ENCODE measurements around the gene CDCA3. TPM values are rescaled to one million over a fixed set of nuclear protein-coding genes. Genes with fewer than 3 reads are reported as not detected.

The CDCA3 gene
- total RNA-seq, 1 donor from 2014 or later = 3.2 TPM

DNA sequence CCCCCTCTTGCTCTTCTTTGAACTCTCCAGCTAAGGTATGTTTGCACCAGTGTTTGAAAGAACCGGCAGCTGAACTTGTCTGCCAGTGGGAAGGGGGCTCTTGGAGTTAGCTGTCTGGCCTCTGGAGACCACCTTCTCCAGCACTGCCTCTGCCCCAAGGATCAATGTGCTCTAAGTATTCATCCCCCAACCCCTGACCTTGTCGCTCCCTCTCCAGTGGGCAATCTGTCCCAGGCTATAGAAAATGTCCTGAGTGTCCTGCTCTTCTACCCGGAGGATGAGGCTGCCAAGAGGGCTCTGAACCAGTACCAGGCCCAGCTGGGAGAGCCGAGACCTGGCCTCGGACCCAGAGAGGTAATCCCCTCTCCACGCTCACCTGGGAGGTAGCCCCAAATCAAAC lies 20.1 kb downstream of the CDCA3 start:
- H3K9me3 Mint-ChIP-seq (ENCODE audit: unreplicated experiment) = no peaks in the 10 kb centered on the region
- Histone ChIP-seq H3K79me2 (ENCODE audit: insufficient read depth, low read length) (peaks cover 29% of the 10 kb centered on the region), H4K20me1 (ENCODE audit: insufficient read depth, low read length) (peaks cover 19% of the 10 kb centered on the region), H2AFZ (ENCODE audit: low read depth, low read length) (no peak overlapping the region), H3K4me3 (ENCODE audit: insufficient read depth, low read depth, low read length) (no peak overlapping the region), H3K36me3 (ENCODE audit: insufficient read depth, low read length) (peaks cover 18% of the 10 kb centered on the region), H3K4me2 (ENCODE audit: low read length) (no peak overlapping the region), H3K4me1 (ENCODE audit: insufficient read depth, low read length) (peaks cover 14% of the 10 kb centered on the region), H3K27ac (ENCODE audit: low read depth, low read length) (no peak overlapping the region), H3K9ac (ENCODE audit: low read length) (no peak overlapping the region), H3K27me3 (ENCODE audit: insufficient read depth, low read length) (no peaks in the 10 kb centered on the region), H3K9me3 (ENCODE audit: insufficient read depth, low read depth, low read length) (no peaks in the 10 kb centered on the region)
- peaks cover 5% of the 10 kb centered on the region for H3K4me1 Mint-ChIP-seq (ENCODE audit: low read depth, unreplicated experiment)
- no peaks in the 10 kb centered on the region for H3K27me3 Mint-ChIP-seq (ENCODE audit: low read depth, unreplicated experiment)
- DNase-seq (ENCODE audit: low read depth) (no peak), FAIRE-seq (no peak)
- peaks cover 5% of the 10 kb centered on the region for H3K36me3 Mint-ChIP-seq (ENCODE audit: low read depth, unreplicated experiment)
- H3K27ac Mint-ChIP-seq (ENCODE audit: unreplicated experiment) = no peak overlapping the region
- TF ChIP-seq EZH2 (IDR thresholded peaks at IDR 0.05; ENCODE audit: insufficient read depth, low read length) (no peak), CTCF (IDR thresholded peaks at IDR 0.05; ENCODE audit: insufficient read depth, low read depth, low read length) (no peak)
- H3K4me3 Mint-ChIP-seq (ENCODE audit: unreplicated experiment) = peak overlapping the region; percentile 72

DNA sequence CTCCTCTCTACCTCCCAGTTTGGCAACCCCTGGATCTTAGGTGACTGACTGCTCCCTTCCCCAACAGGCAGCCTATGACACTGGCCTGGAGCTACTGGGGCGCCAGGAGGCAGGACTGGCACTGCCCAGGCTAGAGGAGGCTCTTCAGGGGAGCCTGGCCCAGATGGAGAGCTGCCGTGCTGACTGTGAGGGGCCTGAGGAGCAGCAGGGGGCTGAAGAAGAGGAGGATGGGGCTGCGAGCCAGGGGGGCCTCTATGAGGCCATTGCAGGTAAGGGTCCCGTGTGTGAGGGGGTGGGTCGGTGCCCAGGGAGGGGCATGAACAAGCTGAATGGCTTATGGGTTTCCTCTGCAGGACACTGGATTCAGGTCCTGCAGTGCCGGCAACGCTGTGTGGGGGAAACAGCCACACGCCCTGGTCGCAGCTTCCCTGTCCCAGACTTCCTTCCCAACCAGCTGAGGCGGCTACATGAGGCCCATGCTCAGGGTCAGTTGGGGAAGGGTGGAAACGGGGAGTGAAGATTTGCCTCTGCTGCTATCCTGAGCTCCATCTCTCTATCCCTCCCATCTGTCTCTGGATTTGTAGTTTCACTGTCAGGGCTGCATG lies 20.7 kb downstream of the CDCA3 start:
- H2AFZ ChIP-seq (ENCODE audit: low read depth, low read length) = no peak overlapping the region
- H3K36me3 Mint-ChIP-seq (ENCODE audit: low read depth, unreplicated experiment) = peaks cover 5% of the 10 kb centered on the region
- FAIRE-seq (no peak), DNase-seq (ENCODE audit: low read depth) (no peak)
- no peaks in the 10 kb centered on the region for H3K9me3 ChIP-seq (ENCODE audit: insufficient read depth, low read depth, low read length)
- H3K27ac Mint-ChIP-seq (ENCODE audit: unreplicated experiment) = peak overlapping the region; percentile 69
- H3K4me2 ChIP-seq (ENCODE audit: low read length) = peak overlapping the region; percentile 85
- H3K4me1 Mint-ChIP-seq (ENCODE audit: low read depth, unreplicated experiment) = peaks cover 7% of the 10 kb centered on the region
- no peak overlapping the region for H3K27ac ChIP-seq (ENCODE audit: low read depth, low read length)
- peak overlapping the region; percentile 96 for H3K9ac ChIP-seq (ENCODE audit: low read length)
- peaks cover 29% of the 10 kb centered on the region for H3K79me2 ChIP-seq (ENCODE audit: insufficient read depth, low read length)
- H3K9me3 Mint-ChIP-seq (ENCODE audit: unreplicated experiment) = no peaks in the 10 kb centered on the region
- H3K27me3 ChIP-seq (ENCODE audit: insufficient read depth, low read length) = no peaks in the 10 kb centered on the region
- no peak overlapping the region for H3K4me3 ChIP-seq (ENCODE audit: insufficient read depth, low read depth, low read length)
- peak overlapping the region; percentile 98 for H3K4me3 Mint-ChIP-seq (ENCODE audit: unreplicated experiment)
- H3K4me1 ChIP-seq (ENCODE audit: insufficient read depth, low read length) = peaks cover 14% of the 10 kb centered on the region
- no peak for TF ChIP-seq EZH2 (IDR thresholded peaks at IDR 0.05; ENCODE audit: insufficient read depth, low read length)
- TF ChIP-seq CTCF (IDR thresholded peaks at IDR 0.05; ENCODE audit: insufficient read depth, low read depth, low read length) = no peak
- H3K27me3 Mint-ChIP-seq (ENCODE audit: low read depth, unreplicated experiment) = no peaks in the 10 kb centered on the region
- H4K20me1 ChIP-seq (ENCODE audit: insufficient read depth, low read length) = peaks cover 14% of the 10 kb centered on the region
- H3K36me3 ChIP-seq (ENCODE audit: insufficient read depth, low read length) = peaks cover 17% of the 10 kb centered on the region

- H3K9me3 ChIP-seq (ENCODE audit: insufficient read depth, low read depth, low read length) = no peaks in the 10 kb centered on the region
- H3K4me2 ChIP-seq (ENCODE audit: low read length) = peak overlapping the region; percentile 85
- peak overlapping the region; percentile 71 for H3K4me3 ChIP-seq (ENCODE audit: insufficient read depth, low read depth, low read length)
- no peaks in the 10 kb centered on the region for H3K27me3 ChIP-seq (ENCODE audit: insufficient read depth, low read length)
- H3K9me3 Mint-ChIP-seq (ENCODE audit: unreplicated experiment) = no peaks in the 10 kb centered on the region
- peak; percentile 31 for DNase-seq (ENCODE audit: low read depth)
- TF ChIP-seq CTCF (IDR thresholded peaks at IDR 0.05; ENCODE audit: insufficient read depth, low read depth, low read length) (peak; percentile 12), EZH2 (IDR thresholded peaks at IDR 0.05; ENCODE audit: insufficient read depth, low read length) (no peak)
- H3K36me3 ChIP-seq (ENCODE audit: insufficient read depth, low read length) = peaks cover 17% of the 10 kb centered on the region
- peaks cover 29% of the 10 kb centered on the region for H3K79me2 ChIP-seq (ENCODE audit: insufficient read depth, low read length)
- H3K4me1 ChIP-seq (ENCODE audit: insufficient read depth, low read length) = peaks cover 19% of the 10 kb centered on the region
- peak overlapping the region; percentile 98 for H3K4me3 Mint-ChIP-seq (ENCODE audit: unreplicated experiment)
- H3K27ac ChIP-seq (ENCODE audit: low read depth, low read length) = peak overlapping the region; percentile 80
- H4K20me1 ChIP-seq (ENCODE audit: insufficient read depth, low read length) = peaks cover 10% of the 10 kb centered on the region
- H3K36me3 Mint-ChIP-seq (ENCODE audit: low read depth, unreplicated experiment) = peaks cover 6% of the 10 kb centered on the region
- H3K27me3 Mint-ChIP-seq (ENCODE audit: low read depth, unreplicated experiment) = no peaks in the 10 kb centered on the region
- peak overlapping the region; percentile 96 for H3K27ac Mint-ChIP-seq (ENCODE audit: unreplicated experiment)
- peaks cover 13% of the 10 kb centered on the region for H3K4me1 Mint-ChIP-seq (ENCODE audit: low read depth, unreplicated experiment)
- H3K9ac ChIP-seq (ENCODE audit: low read length) = peak overlapping the region; percentile 96
- H2AFZ ChIP-seq (ENCODE audit: low read depth, low read length) = peak overlapping the region; percentile 63
- FAIRE-seq = no peak
Measured at GRCh38 chr12:6829536-6830220, 21.4 kb downstream of the CDCA3 start.

All from astrocyte (in vitro differentiated cells and primary cell).